BLaER1 (cell line): ENCODE results near the gene ITGA2.
A peak's percentile ranks its signal among the peaks of the same experiment; 100 is the strongest.

Experiments used
- H3K27ac ChIP-seq: shearing (Covaris generic); formaldehyde crosslinking; 2 replicates; pipeline ENCODE4 v1.8.1; 2022
- H3K27me3 ChIP-seq: shearing (Covaris generic); formaldehyde crosslinking; 2 replicates; pipeline ENCODE4 v1.8.1; 2022
- H3K36me3 ChIP-seq: shearing (Covaris generic); formaldehyde crosslinking; 2 replicates; pipeline ENCODE4 v1.8.1; 2022
- H3K4me1 ChIP-seq: shearing (Covaris generic); formaldehyde crosslinking; 2 replicates; pipeline ENCODE4 v1.8.1; 2022
- H3K4me2 ChIP-seq: shearing (Covaris generic); formaldehyde crosslinking; 2 replicates; pipeline ENCODE4 v1.8.1; 2022
- H3K4me3 ChIP-seq: shearing (Covaris generic); formaldehyde crosslinking; 2 replicates; pipeline ENCODE4 v1.8.1; 2022
- H3K9ac ChIP-seq: shearing (Covaris generic); formaldehyde crosslinking; 2 replicates; pipeline ENCODE4 v1.8.1; 2022
- H3K9me3 ChIP-seq: shearing (Covaris generic); formaldehyde crosslinking; 2 replicates; pipeline ENCODE4 v1.8.1; 2022
- H4K20me1 ChIP-seq: shearing (Covaris generic); formaldehyde crosslinking; 2 replicates; pipeline ENCODE4 v1.8.1; 2022
- Cebpa-rat ChIP-seq: shearing (Covaris generic); IDR thresholded peaks from 2 replicates; pipeline ENCODE4 v1.8.1; 2022

Gene ITGA2

DNA sequence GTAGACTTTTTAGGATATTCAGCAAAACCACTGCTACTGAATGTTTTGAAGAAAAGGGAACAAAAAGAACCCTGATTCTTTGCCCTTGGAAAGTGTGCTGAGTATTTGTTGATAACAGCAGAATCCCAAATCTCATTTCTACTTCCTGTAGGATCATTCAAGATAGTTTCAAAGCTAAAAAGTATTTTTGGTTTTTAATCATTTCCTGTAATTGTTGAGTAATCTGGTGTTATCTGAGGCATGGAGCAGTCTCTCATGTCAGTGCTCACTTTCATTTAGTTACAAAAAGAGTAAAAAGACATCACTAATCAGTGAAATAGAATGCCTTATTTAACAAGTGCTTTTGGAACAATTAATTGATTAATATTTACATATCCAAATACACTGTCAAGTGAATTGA, 56.1 kb downstream of the ITGA2 start:
- Histone ChIP-seq H3K4me2 (no peak overlapping the region), H3K36me3 (no peaks in the 10 kb centered on the region), H4K20me1 (no peaks in the 10 kb centered on the region), H3K4me1 (peaks cover 8% of the 10 kb centered on the region; the same call in 1 of the 2 replicates), H3K27me3 (no peaks in the 10 kb centered on the region), H3K27ac (no peak overlapping the region), H3K9me3 (no peaks in the 10 kb centered on the region), H3K4me3 (no peak overlapping the region), H3K9ac (no peak overlapping the region)
- TF ChIP-seq Cebpa-rat, result no peak

DNA sequence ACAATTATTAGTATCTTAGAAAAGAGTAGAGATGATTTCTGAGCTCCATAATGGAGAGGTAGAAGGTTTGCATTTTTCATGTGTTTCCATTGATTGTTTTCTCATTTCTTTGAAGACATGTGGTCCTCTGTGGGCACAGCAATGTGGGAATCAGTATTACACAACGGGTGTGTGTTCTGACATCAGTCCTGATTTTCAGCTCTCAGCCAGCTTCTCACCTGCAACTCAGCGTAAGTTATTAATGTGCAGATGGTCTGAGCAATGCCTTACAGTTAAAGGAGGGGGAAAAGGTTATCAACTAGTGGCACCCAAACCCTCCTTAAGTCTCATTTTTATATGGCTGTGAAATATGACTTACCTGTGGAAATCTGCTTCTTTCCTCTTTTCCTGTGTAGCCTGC, 59.1 kb downstream of the ITGA2 start:
- Histone ChIP-seq H3K4me1 (peaks cover 14% of the 10 kb centered on the region), H3K36me3 (no peaks in the 10 kb centered on the region), H3K27ac (no peak overlapping the region), H3K9ac (no peak overlapping the region), H3K4me3 (no peak overlapping the region), H3K4me2 (no peak overlapping the region), H3K27me3 (no peaks in the 10 kb centered on the region), H4K20me1 (no peaks in the 10 kb centered on the region), H3K9me3 (no peaks in the 10 kb centered on the region)
- TF ChIP-seq Cebpa-rat, result no peak

DNA sequence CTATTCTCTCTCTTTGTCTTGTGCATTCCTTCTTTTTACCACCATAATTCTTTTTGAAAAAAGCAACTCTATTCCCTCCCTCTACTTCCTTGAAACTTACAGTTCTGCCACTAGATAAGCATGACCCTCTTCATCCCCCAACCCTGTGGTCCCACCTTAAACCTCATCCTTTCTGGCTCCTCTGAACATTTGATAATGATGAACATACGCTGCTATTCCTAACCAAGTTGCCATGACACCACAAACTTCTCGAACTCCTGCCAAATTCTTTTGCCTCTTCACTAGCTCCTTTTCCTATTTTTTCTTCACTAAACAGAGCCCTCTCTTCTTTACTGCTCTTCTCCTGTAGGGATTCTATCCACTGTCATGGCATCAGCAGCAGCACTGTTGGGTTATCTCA, 63.3 kb downstream of the ITGA2 start:
- no peaks in the 10 kb centered on the region for H3K36me3 ChIP-seq
- no peak for TF ChIP-seq Cebpa-rat
- no peaks in the 10 kb centered on the region for H3K27me3 ChIP-seq
- H3K4me2 ChIP-seq, result peak overlapping the region; percentile 52
- H3K9me3 ChIP-seq, result no peaks in the 10 kb centered on the region
- H3K27ac ChIP-seq, result peak overlapping the region; percentile 60; the same call in 1 of the 2 replicates
- H3K4me3 ChIP-seq, result no peak overlapping the region
- no peaks in the 10 kb centered on the region for H4K20me1 ChIP-seq
- no peak overlapping the region for H3K9ac ChIP-seq
- H3K4me1 ChIP-seq, result peaks cover 23% of the 10 kb centered on the region

- Histone ChIP-seq H3K9me3 (no peaks in the 10 kb centered on the region), H3K9ac (no peak overlapping the region), H3K4me3 (no peak overlapping the region; the same call in 1 of the 2 replicates), H4K20me1 (no peaks in the 10 kb centered on the region), H3K27ac (peak overlapping the region; percentile 60), H3K36me3 (no peaks in the 10 kb centered on the region), H3K4me1 (peaks cover 23% of the 10 kb centered on the region), H3K4me2 (peak overlapping the region; percentile 52), H3K27me3 (no peaks in the 10 kb centered on the region)
- TF ChIP-seq Cebpa-rat, result no peak
Observed at GRCh38 chr5:53053364-53053763, 64.2 kb downstream of the ITGA2 start.

DNA sequence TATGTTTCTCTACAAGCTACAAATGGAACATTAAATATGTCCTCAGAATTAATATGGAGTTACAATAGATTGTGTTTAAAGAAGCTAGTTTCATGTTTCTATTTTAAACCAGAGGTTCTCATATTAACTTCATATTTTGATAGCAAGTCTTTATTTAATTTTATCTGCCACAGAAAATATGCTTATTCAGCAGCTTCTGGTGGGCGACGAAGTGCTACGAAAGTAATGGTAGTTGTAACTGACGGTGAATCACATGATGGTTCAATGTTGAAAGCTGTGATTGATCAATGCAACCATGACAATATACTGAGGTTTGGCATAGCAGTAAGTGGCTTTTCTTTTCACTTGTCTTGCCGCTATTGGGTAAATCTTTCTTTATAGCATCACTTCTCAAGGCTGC, 66.2 kb downstream of the ITGA2 start:
- no peak overlapping the region for H3K4me3 ChIP-seq
- no peak overlapping the region for H3K27ac ChIP-seq
- no peaks in the 10 kb centered on the region for H4K20me1 ChIP-seq
- no peaks in the 10 kb centered on the region for H3K36me3 ChIP-seq
- peaks cover 23% of the 10 kb centered on the region for H3K4me1 ChIP-seq
- H3K9me3 ChIP-seq, result no peaks in the 10 kb centered on the region
- no peak overlapping the region for H3K9ac ChIP-seq
- no peak for TF ChIP-seq Cebpa-rat
- no peak overlapping the region for H3K4me2 ChIP-seq
- no peaks in the 10 kb centered on the region for H3K27me3 ChIP-seq

DNA sequence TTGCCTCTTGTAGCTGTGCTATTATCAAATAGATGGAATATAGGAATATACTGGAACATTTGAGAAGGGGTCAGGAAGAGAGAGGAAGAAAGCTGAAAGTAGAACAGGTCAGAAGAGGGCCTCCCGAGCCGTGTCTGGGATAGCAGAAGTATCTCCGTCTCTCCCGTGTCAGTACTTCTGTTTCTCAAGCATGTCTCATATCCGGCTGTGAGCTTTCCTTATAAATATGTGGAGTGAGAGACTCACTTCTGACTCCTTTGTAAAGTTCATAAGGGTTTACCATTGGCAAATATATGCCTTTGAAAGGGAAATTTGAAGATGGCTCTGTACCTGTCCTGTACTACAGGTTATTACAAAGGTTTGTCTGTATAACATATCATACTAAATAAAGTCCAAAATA, 70.1 kb downstream of the ITGA2 start:
- no peaks in the 10 kb centered on the region for H3K36me3 ChIP-seq
- H3K27ac ChIP-seq, result no peak overlapping the region
- H3K9ac ChIP-seq, result no peak overlapping the region
- H3K9me3 ChIP-seq, result no peaks in the 10 kb centered on the region
- H3K4me3 ChIP-seq, result no peak overlapping the region
- no peak overlapping the region for H3K4me2 ChIP-seq
- TF ChIP-seq Cebpa-rat, result no peak
- H3K4me1 ChIP-seq, result peaks cover 4% of the 10 kb centered on the region; the same call in 1 of the 2 replicates
- H3K27me3 ChIP-seq, result no peaks in the 10 kb centered on the region
- no peaks in the 10 kb centered on the region for H4K20me1 ChIP-seq

DNA sequence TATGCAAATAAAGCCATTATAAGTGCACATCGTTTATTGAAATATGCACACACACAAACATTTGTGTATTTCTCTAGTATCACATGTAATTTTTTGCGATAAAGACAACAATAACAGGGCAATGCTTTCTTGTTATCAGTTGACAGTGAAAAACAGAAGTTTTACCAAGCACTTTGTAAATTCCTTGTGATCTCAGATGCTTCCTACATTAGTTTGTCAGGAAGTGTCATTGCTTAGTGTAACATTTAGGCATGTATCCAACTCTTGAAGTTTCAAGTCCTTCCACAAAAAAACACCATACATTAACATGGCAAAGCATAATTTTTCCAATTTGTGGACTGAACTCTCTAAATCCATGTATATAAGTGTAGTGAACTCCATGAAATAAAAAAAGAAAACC, 74.0 kb downstream of the ITGA2 start:
- H3K9ac ChIP-seq, result no peak overlapping the region
- no peak for TF ChIP-seq Cebpa-rat
- no peak overlapping the region for H3K27ac ChIP-seq
- 0 out of 2 replicates have a peak, but pooled peaks cover 4% of the 10 kb centered on the region for H3K4me1 ChIP-seq
- no peak overlapping the region for H3K4me3 ChIP-seq
- no peaks in the 10 kb centered on the region for H3K36me3 ChIP-seq
- no peaks in the 10 kb centered on the region for H3K9me3 ChIP-seq
- no peaks in the 10 kb centered on the region for H4K20me1 ChIP-seq
- H3K27me3 ChIP-seq, result no peaks in the 10 kb centered on the region
- H3K4me2 ChIP-seq, result no peak overlapping the region

- Histone ChIP-seq H3K9me3 (no peaks in the 10 kb centered on the region), H3K4me2 (no peak overlapping the region), H3K27ac (no peak overlapping the region), H3K36me3 (no peaks in the 10 kb centered on the region), H3K9ac (no peak overlapping the region), H3K27me3 (no peaks in the 10 kb centered on the region), H3K4me3 (no peak overlapping the region), H3K4me1 (0 out of 2 replicates have a peak, but pooled peaks cover 4% of the 10 kb centered on the region), H4K20me1 (no peaks in the 10 kb centered on the region)
- TF ChIP-seq Cebpa-rat, result no peak
Observed at GRCh38 chr5:53063791-53064190, 74.6 kb downstream of the ITGA2 start.

GRCh38 chr5:53066088-53066487, 76.9 kb downstream of the ITGA2 start:
- H3K9me3 ChIP-seq, result no peaks in the 10 kb centered on the region
- H3K4me3 ChIP-seq, result no peak overlapping the region
- H3K27ac ChIP-seq, result no peak overlapping the region
- no peaks in the 10 kb centered on the region for H3K36me3 ChIP-seq
- H3K27me3 ChIP-seq, result no peaks in the 10 kb centered on the region
- H3K9ac ChIP-seq, result no peak overlapping the region
- no peak overlapping the region for H3K4me2 ChIP-seq
- 0 out of 2 replicates have a peak, but pooled peaks cover 4% of the 10 kb centered on the region for H3K4me1 ChIP-seq
- no peaks in the 10 kb centered on the region for H4K20me1 ChIP-seq
- TF ChIP-seq Cebpa-rat, result no peak

- H3K4me3 ChIP-seq, result no peak overlapping the region
Observed at GRCh38 chr5:53067641-53068040, 78.5 kb downstream of the ITGA2 start.

GRCh38 chr5:53068291-53068836, 79.2 kb downstream of the ITGA2 start:
- Histone ChIP-seq H3K27me3 (no peaks in the 10 kb centered on the region), H3K4me2 (no peak overlapping the region), H3K36me3 (no peaks in the 10 kb centered on the region), H3K4me1 (0 out of 2 replicates have a peak, but pooled peaks cover 4% of the 10 kb centered on the region), H3K9me3 (no peaks in the 10 kb centered on the region), H3K4me3 (no peak overlapping the region), H4K20me1 (no peaks in the 10 kb centered on the region), H3K27ac (no peak overlapping the region), H3K9ac (no peak overlapping the region)
- no peak for TF ChIP-seq Cebpa-rat

More at GRCh38 chr5:53067641-53068040, 78.5 kb downstream of the ITGA2 start:
- no peaks in the 10 kb centered on the region for H4K20me1 ChIP-seq
- H3K27me3 ChIP-seq, result no peaks in the 10 kb centered on the region
- H3K27ac ChIP-seq, result no peak overlapping the region
- no peak overlapping the region for H3K9ac ChIP-seq
- no peak for TF ChIP-seq Cebpa-rat
- no peaks in the 10 kb centered on the region for H3K36me3 ChIP-seq
- no peak overlapping the region for H3K4me2 ChIP-seq
- no peaks in the 10 kb centered on the region for H3K9me3 ChIP-seq
- 0 out of 2 replicates have a peak, but pooled peaks cover 4% of the 10 kb centered on the region for H3K4me1 ChIP-seq
